GM19023 (cell line): ENCODE measurements around the gene HAAO.
"Not testable (repeated sequence)": the region's sequence is repeated elsewhere in the genome, so short reads cannot be mapped to it uniquely, and the experiment has no call there.

Source experiments
- ATAC-seq: cut with Tn5 transposase; IDR thresholded peaks from one replicate; pipeline ENCODE4 v1.9.1; 2021; ENCODE audit warnings: mild to moderate bottlenecking, moderate library complexity; ENCODE audit not compliant: unreplicated experiment

HAAO gene

DNA sequence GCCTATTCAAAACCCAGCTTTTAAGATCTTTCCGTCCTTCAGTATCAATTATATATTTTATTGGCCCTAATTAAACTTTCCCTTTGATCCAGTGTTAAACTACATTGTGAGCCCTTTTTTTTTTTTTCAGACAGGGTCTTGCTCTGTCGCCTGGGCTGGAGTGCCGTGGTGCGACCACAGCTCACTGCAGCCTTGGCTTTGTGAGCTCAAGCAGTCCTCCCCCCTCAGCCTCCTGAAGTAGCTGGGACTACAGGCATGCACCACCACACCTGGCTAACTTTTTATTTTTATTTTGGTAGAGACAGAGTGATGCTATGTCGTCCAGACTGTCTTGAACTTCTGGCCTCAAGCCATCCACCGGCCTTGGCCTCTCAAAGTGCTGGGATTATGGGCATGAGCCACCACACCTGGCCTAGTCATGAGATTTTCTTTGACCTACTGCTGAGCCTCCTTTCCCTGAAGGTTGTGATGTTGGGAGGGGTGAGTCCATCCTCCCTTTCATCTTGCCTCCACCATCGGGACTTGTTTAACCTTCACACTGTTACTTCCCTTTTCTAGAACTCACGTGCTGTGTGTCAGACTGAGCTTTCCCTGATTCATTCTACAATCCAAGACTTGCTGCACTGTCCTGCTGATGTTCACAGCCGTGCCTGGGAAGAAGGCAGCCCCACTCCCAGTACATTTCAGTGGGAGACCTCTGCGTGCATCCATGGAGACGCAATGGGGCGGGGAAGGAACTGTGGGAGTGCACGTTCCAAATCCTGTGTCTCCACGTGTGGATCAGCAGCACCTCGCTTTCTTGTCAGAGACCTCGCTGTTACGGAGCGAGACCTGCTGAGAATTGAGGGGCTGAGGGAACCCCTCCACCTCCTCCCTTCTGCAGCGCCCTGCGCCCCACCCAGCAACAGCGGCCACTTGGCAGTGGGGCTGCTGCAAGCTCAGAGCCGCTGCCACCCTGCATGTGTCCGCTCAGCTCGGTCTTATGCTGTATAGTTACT, 39.3 kb downstream of the HAAO start:
- ATAC-seq: no peak

DNA sequence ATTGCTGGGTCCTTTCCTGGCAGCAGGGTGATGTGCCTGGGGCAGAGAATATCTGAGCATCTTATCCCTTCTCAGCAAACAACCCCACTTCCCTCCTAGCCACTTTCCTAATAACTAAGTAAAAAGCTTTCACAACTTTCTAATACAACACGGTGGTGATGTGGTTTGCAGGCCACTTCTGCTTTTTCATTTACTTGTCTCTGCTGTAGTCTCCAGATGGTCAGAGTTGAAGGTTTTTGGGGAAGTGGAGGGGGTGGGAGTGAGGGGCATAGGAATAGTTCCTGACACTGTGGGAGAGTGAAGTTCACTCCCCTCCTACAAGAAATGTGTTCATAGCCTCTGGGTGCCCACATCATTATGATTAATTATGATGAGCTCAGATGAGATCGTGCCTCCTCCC, 40.1 kb downstream of the HAAO start:
- ATAC-seq: peak; percentile 55

DNA sequence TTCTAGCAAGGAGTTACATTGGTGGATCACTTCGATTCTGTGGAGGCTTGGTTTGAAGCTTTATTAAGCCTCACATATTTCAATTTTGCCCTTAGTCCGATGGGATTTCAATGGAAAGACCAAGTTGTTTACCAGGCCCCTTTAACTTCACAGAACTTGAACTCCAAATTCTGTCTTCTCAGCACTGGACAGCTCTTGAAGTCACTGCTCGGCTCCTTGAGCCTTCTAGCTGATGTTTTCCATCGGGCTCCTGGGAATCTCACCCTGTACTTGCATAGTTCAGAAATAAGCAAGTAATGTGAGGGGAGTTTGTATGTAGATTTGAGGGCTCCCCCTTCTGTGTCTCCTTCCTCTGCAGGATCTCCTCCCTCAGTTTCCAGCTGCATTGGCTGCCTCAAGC, 43.5 kb downstream of the HAAO start:
- ATAC-seq: no peak

DNA sequence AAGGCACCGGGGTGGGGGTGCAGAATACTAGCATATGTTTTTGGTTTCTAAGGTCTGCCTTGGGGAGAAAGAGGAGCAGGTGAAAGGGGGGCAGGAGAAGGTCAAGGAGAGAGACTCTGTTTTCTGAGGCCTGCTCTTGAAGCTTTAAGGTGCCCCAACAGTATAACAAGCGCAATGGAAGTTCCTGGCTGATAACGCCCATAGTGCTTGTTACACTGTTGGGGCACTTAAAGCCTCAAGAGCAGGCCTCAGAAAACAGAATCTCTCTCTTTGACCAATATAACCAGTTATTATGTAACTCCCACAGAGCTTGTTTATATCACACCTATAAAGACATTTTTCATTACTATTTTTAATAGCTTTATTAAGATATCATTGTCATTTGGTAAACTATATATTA, 45.0 kb downstream of the HAAO start:
- ATAC-seq: no peak

DNA sequence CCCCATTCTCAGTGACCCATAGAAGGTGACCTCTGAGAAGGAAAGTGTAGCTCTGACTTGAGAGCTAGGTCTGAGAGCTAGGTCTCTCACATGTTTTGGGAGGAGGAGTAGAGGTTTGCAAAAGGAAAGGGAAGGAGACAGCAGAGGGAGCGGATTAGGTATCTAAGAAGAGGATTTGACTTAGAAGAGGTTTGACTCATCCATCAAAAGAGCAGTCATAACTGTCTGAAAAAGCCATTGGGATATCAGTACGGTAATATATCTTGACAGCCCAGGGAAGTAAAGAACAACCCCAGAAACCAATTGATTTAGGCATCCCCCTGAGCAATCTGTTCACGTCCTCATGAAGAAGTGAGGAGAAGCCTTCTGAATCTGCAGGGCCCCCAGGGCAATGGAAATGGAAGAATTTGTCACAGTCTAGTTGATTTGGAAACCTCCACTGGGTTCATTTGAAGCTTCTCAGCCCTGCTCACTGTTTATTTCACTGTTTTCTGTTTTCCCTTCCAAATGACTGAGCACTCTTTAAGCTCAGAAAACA, 47.8 kb downstream of the HAAO start:
- no peak for ATAC-seq

DNA sequence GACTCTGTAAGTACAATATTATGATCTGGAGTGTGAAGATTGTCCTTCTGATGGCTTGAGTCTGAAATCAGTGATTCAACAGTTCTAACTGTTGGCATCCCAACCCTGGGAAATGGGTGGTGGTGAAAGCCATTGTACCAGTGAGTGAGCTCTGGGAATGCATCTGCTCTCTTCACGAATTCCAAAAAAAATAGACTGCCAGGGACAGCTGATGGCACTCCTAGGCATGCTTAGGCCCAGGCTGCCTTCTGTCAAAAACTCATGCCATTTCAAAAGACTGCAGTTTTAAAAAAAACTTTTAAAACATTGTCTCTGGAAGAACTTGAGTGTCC, 48.8 kb downstream of the HAAO start:
- no peak for ATAC-seq

DNA sequence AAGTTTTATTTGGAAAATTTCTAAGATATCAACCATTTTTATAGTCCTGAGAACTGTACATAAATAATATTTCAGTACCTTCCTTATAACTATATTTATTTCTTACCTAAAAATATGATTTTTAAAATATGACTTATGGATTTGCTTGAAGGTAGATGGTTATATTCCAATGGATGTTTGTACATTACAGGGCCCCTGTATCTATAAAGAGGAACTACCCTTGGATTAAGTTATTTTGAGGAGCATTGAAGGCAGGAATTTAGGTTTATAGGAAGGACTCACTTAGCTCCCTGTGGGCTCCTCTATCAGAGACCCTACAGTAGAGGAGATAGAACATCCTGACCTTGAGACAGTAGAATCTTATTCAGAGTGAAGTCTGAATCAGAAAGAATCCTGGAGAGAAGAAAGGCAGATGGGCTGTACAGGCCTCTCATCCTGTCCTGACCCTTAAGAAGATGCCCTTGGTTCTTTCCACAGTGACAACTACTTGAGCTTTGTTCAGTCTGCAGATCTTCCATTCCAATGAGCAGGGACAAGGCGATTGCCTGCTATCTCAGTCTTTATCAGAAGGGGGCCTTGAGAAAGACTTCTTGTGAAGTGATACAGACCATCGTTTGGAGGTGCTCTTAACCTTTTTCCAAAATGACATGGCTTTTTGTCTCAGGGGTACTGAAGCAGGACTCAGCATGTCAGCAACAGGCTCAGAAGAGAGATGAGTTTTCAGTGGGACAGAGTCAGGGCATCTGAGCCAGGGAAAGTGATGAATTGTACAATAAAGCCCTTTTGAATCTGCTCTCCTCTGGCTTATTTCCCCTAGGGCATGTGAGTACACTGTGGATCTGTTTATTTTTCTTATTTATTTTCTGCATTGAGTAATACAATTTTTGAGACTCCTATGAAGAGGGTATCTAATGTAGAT, 49.4 kb downstream of the HAAO start:
- ATAC-seq: no peak

DNA sequence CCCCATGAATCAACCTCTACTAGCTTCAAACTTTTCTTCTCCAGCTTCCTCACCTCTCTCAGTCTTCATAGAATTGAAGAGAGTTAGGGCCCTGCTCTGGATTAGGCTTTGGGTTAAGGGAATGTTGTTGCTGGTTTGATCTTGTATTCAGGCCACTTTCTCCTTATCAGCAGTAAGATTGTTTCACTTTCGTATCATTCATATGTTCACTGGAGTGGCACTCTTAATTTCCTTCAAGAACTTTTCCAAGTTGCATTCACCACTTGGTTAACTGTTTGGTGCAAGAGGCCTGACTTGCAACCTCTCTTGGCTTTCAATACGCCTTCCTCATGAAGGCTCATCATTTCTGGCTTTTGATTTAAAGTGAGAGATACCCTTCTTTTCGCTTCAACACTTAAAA, 51.2 kb downstream of the HAAO start:
- ATAC-seq: no peak

DNA sequence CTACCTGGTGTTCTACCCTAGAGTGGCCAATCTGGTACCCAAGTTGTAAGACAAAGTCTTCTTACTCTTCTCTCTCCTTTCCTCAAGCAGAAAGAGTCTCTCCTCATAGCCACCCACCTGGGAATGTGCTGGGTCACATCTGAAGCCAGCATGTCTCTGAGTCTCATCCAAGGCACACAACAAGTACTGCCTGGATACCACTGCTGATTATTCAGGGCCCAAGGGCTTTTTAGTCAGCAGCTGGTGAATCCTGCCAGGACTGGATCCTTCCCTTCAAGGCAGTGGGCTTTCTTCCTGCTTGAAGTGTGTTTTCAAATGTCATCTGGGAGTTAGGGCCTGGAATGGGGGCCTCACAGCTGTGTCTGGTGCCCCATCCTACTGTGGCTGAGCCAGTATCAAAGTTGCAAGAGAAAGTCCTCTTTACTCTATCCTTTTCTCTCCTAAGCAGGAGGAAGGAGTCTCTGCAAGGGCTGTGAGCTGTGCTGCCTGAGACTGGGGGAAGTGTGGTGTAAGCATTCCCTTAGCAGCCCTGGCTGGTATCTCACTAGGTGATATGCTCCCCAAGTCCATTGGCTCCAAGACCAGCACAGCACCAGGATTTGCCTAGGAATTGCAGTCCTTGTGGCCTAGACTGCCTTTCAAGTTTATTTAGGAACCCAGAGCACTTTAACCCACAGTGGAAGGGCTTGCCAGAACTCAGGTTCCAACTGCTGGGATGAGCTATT, 55.6 kb downstream of the HAAO start:
- no peak for ATAC-seq

DNA sequence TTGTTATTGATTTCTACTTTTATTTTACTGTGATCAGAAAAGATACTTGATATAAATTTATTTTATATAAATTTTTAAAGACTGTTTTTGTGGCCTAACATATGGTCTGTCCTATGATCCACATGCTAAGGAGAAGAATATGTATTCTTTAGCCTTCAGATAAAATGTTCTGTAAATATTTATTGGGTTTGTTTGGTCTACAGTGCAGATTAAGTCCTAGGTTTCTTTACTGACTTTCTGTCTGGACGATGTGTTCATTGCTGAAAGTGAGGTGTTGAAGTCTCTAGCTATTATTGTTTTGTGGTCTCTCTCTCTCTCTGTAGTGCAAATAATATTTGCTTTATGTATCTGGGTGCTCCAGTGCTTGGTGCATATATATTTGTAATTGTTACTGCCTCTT, 58.5 kb downstream of the HAAO start:
- ATAC-seq: no peak

DNA sequence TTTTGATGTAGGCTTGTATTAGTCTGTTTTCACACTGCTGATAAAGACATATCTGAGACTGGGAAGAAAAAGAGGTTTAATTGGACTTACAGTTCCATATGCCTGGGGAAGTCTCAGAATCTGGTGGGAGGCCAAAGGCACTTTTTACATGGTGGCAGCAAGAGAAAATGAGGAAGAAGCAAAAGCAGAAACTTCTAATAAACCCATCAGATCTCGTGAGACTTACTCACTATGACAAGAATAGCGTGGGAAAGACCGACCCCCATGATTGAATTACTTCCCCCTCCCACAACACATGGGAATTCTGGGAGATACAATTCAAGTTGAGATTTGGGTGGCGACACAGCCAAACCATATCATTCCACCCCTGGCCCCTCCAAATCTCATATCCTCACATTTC, 61.1 kb downstream of the HAAO start:
- not testable (repeated sequence) for ATAC-seq

DNA sequence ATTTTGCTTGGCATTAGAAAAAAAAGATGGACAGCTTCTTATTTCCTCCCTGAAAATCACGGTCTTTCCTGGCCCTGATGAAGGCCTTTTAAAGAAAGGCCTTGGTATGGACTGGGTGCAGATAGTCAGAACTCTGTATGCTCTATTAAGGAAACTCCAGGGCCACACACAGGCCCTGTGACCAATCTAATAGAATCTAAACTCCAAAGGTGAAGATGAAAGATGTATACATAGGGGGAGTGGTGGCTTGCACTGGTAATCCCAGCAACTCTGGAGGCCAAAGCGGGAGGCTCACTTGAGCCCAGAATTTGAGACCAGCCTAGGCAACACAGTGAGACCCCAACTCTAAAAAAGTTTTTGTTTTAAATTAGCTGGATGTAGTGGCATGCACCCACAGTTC, 65.7 kb downstream of the HAAO start:
- ATAC-seq: no peak

DNA sequence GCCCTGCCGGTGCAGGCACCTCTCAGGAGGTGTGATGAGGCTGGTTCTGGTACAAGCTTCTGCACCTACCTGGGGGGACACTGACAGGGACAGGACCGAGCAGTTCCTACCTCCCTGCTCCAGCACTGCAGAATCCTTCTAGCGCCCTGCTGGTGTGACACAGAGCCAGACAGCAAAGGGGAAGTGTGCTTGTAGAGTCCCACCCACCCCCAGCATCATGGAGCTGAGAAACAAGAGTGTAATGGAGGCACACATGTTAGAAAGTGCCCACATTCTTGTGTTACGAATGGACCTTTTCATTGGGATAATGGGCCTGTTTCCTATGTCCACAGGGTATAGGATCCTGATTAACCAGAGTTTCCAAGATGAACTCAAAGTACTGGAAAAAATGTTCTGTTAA, 66.7 kb downstream of the HAAO start:
- no peak for ATAC-seq

DNA sequence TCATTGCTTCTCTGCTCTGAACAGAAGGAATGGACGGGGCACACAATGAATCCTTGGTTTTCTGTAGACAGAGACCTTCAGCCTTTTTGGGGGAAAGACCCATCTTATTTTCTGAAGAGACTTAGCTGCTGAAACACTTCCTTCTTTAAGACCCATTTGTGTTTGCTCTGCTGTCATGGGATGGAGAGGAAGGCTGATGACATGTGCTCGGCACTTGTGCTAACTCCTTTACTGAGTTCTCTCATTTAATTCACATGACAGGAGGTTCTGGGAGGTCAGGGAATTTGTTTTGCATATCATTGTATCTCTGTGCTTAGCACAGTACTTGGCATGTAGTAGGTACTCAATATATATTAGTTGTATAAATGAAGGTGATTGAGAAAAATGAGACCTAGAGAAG, 67.5 kb downstream of the HAAO start:
- ATAC-seq: no peak

DNA sequence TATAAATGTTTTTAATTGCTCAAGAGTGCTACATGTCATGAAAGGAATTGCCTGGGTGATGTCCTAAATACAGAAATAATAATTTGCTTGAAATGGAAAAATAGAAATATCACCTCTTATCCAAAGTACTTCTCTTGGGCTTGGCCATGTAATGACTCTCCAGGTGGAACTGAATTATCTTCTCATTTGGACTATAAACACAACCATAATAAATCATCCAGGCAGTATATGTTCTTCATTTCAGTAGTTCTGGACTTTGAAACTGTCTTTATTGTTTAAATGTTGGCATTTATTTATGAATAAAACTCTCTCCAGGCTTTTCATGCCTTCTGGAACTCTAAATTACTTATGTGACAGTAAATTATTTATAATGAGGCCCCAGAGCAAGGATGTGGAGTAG, 68.9 kb downstream of the HAAO start:
- no peak for ATAC-seq

DNA sequence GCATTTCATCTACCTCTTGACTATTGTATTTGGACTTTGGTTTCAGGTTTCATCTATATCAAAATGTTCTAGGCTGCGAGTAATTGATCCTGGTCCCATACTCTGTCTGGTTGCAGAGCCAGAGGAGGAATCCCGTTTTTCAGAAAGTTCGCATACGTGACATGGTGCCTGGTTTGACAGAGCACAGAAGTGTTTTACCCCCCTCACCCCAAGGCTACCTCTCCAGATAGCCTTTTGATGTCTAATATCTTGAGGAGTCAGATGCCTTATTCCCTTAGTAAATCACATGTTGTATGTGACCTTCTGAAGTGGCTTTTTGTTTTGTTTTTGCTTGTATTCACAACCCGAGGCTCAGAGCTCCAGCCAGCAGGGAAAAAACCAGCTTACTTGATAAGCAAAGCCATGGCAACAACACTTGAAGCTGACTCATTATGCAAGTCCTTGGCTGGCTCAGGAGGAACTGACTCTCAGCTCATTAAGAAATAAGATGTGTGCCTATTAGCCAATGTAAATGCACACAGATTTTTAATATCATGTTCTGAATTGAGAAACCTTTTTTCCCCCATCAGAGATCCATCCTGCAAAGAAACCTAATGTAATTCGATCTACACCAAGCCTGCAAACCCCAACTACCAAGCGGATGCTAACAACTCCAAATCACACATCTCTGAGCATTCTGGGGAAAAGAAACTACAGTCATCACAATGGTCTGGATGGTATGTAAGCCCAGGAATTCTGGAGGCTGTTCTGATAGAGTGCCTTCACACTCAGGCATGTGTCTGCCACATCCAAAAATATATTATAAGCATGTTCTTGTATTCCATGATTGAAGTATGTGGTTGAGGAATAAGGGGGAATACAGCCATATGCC, 69.8 kb downstream of the HAAO start:
- ATAC-seq: peak; percentile 99

DNA sequence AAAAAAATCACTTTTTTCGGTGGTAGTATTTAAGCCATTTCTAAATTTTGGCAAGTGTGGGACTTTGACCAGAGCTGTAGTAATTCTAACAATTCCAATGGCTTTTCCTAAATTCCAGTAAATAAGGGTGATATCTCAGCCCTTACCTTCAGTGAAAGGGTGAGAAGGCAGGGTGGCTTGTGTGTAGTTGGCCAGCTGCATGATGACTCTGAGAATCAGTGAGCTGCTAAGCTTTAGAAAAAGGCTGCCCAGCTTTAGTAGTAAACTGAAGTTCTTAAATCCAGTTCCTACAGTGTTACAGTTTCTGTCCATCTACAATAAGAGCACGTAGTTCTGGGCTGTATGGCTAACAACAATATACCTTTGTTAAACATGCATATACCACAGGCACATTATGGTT, 70.5 kb downstream of the HAAO start:
- no peak for ATAC-seq
